ENCODE results near the gene CNTN2. TPM values are rescaled to one million over a fixed set of nuclear protein-coding genes. Genes with fewer than 3 reads are reported as not detected.

CNTN2 gene
- total RNA-seq, 4 donors from 2014 or later: 0.19 TPM; not detected in 3

GRCh38 chr1:205072286-205072685, 29.3 kb downstream of the CNTN2 start:
- no peak for TF ChIP-seq CTCF (IDR thresholded peaks at IDR 0.05; ENCODE audit: low read depth)

DNA sequence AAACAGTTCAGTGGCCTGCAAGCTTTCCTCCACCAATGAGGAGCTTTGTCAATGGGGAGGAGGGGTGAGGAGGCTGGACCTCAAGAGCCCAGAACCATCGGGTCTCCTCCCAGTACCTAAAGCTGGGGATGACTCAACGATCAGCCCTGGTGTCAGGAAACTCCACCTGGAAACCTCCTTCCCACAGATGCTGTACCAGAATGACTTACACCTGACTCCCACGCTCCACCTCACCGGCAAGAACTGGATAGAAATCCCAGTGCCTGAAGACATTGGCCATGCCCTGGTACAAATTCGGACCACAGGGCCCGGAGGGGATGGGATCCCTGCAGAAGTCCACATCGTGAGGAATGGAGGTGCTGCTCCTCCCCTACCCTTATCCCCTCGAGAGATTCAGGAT, 29.9 kb downstream of the CNTN2 start:
- TF ChIP-seq CTCF (IDR thresholded peaks at IDR 0.05; ENCODE audit: low read depth): no peak

DNA sequence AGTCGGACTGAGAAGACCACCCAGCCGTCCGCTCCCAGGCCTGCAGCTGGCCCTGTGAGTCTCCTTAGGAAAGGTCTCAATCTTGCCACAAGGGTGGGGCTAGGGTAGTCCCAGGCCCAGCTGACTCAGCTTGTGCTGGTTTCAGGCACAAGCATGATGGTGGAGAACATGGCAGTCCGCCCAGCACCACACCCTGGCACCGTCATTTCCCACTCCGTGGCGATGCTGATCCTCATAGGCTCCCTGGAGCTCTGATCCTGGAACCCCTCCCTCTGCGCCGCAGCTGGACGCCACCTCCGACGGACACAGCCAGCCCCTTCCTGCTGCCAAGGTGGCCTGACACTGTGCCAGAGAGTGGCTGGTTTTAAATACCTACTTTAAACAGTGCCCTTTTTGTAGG, 30.5 kb downstream of the CNTN2 start:
- no peak for TF ChIP-seq CTCF (IDR thresholded peaks at IDR 0.05; ENCODE audit: low read depth)

GRCh38 chr1:205074084-205074483, 31.1 kb downstream of the CNTN2 start:
- no peak for TF ChIP-seq CTCF (IDR thresholded peaks at IDR 0.05; ENCODE audit: low read depth)

DNA sequence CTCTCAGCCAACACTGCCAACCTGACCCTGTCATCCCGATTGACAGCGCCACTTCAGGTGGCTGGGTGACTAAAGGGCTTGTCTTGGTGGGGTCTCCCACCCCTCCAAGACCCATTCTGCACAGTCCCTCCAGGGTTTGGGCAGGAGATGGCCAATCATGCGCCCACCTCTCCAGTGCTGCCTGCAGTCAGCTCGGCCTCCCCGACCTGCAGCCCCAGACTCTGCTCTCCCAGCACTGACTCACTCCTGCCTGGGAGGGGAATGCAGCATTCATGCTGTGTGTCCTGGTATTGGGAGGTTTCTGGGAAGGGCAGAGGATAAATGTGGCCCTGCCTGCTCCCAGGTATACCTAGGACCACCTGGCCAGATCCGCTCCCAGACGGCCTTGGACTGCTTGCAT, 31.5 kb downstream of the CNTN2 start:
- TF ChIP-seq CTCF (IDR thresholded peaks at IDR 0.05; ENCODE audit: low read depth): no peak

DNA sequence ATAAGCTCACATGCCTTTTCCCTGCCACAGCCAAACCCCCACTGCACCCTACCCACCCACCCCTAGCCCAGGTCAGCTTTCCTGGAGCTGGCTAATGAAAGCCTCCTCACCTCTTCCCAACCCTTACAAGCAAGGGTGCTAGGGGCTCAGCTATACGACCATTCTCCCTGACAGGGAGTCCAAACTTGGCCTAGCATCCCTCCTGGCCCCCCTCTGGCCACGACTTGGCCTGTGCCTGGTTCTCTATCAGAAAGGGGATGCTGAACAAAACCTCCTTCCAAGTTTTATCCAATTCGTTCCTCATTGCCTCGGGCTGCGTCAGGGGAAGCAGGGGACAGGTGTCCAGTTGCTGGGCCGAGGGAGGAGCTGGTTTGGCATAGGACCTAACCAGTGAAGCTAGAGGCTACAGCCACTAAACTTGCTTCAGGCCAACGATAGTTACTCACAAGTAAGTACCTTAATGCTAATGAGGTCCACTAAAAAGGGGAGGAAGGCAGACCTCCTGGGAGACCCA, 32.7 kb downstream of the CNTN2 start:
- no peak for TF ChIP-seq CTCF (IDR thresholded peaks at IDR 0.05; ENCODE audit: low read depth)

DNA sequence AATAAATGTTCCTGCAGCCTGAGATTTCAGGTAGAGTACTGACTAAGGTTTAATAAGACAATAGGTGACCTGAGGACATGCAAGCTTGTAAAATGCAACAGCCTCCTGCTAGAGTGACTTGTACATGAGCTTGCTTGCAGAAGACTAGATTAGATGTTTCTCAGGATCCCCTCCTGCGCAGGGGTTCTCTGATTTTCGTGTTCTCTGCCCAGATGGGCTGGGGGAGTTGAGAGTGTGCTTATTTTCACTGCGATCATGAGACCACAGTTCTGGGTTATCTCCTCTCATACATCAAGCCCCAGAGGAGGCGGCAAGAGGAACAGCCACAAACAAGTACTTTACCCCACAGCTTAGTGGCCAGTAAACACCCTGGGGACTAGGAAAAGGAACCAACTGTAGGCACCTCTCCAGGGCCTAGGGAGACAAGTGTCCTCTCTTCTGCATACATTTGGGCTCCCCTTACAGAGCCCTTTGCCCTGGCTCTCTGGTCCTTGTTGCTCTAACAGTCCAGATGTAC, 33.3 kb downstream of the CNTN2 start:
- TF ChIP-seq CTCF (IDR thresholded peaks at IDR 0.05; ENCODE audit: low read depth): no peak

Measured in subcutaneous adipose tissue (tissue), 4 donors.